SK-N-SH (cell line): Measurements from ENCODE around the gene GPR158. TPM values are rescaled to one million over a fixed set of nuclear protein-coding genes. Genes with fewer than 3 reads are reported as not detected.

ENCODE experiments used
- CTCF ChIA-PET: fragments of 300-600, 350-600 bp; formaldehyde crosslinking; extraction: SDS; loops from one replicate; lab custom pipeline; 2021; lab: Yijun Ruan, JAX
- POLR2A ChIA-PET: fragments of 350-600 bp; sonication (Branson Sonifier 250); formaldehyde crosslinking; extraction: SDS; loops from one replicate; lab custom pipeline; 2020; ENCODE audit warnings: antibody characterized with exemption, inconsistent platforms; lab: Yijun Ruan, JAX
- DNase-seq: peaks from one replicate; pipeline ENCODE4 v3.0.0; 2012
- H2AFZ ChIP-seq: fragments of 200-600 bp; sonication (generic); 2 replicates; pipeline ENCODE4 v1.8.1; 2016; ENCODE audit warnings: antibody characterized with exemption, mild to moderate bottlenecking, low read depth
- H3F3A ChIP-seq: fragments of 200-600 bp; sonication (generic); replicated peaks from 2 replicates; pipeline ENCODE3; 2016; ENCODE audit warnings: antibody characterized with exemption, mild to moderate bottlenecking; ENCODE audit not compliant: insufficient read depth
- H3K27ac ChIP-seq, 2 experiments: fragments of 200-500 bp in 1 of 2; fragments of 200-600 bp in 1 of 2; sonication (Bioruptor generic) in 1 of 2; sonication (generic), shearing (Covaris generic) in 1 of 2; 2 replicates each; pipeline versions ENCODE4 v1.5.1 to v1.6.1; 2014 to 2016; ENCODE audit warnings: low read depth in 2 of 2, inconsistent platforms in 1 of 2, low read length in 1 of 2, mild to moderate bottlenecking in 1 of 2, mixed read lengths in 1 of 2
- H3K27me3 ChIP-seq: fragments of 200-600 bp; sonication (generic), shearing (Covaris generic); 2 replicates; pipeline ENCODE4 v1.6.1; 2016; ENCODE audit warnings: mixed run types; ENCODE audit not compliant: insufficient read depth
- H3K36me3 ChIP-seq, 2 experiments: fragments of 200-500 bp in 1 of 2; fragments of 200-600 bp in 1 of 2; sonication (Bioruptor generic) in 1 of 2; sonication (generic) in 1 of 2; replicated peaks in 1 of 2; 2 replicates each; pipeline versions ENCODE3 to v1.5.1; 2014 to 2016; ENCODE audit warnings: low read length in 1 of 2, mild to moderate bottlenecking in 1 of 2; ENCODE audit not compliant: insufficient read depth in 2 of 2, control insufficient read depth in 1 of 2
- H3K4me1 ChIP-seq, 2 experiments: fragments of 200-500 bp in 1 of 2; fragments of 200-600 bp in 1 of 2; sonication (Bioruptor generic) in 1 of 2; sonication (generic), shearing (Covaris generic) in 1 of 2; 2 replicates each; pipeline versions ENCODE4 v1.5.1 to v1.6.1; 2014 to 2016; ENCODE audit warnings: low read depth in 1 of 2, low read length in 1 of 2, mixed run types in 1 of 2; ENCODE audit not compliant: insufficient read depth in 2 of 2, control insufficient read depth in 1 of 2
- H3K4me2 ChIP-seq: fragments of 200-600 bp; sonication (generic), shearing (Covaris generic); 2 replicates; pipeline ENCODE4 v1.6.1; 2017; ENCODE audit warnings: mixed run types
- H3K4me3 ChIP-seq, 2 experiments: fragments of 200-500 bp in 1 of 2; fragments of 200-600 bp in 1 of 2; sonication (Bioruptor generic) in 1 of 2; sonication (generic), shearing (Covaris generic) in 1 of 2; 2 replicates each; pipeline versions ENCODE4 v1.5.1 to v1.8.1; 2014 to 2016; ENCODE audit warnings: low read depth in 2 of 2, inconsistent platforms in 1 of 2, low read length in 1 of 2, mild to moderate bottlenecking in 1 of 2, mixed read lengths in 1 of 2, moderate library complexity in 1 of 2
- H3K79me2 ChIP-seq: fragments of 200-600 bp; sonication (generic); 2 replicates; pipeline ENCODE4 v1.8.1; 2017; ENCODE audit warnings: mild to moderate bottlenecking; ENCODE audit not compliant: insufficient read depth
- H3K9ac ChIP-seq: fragments of 200-600 bp; sonication (generic); 2 replicates; pipeline ENCODE4 v1.6.1; 2017; ENCODE audit warnings: mixed run types
- H3K9me2 ChIP-seq: fragments of 200-600 bp; sonication (generic); 2 replicates; pipeline ENCODE4 v1.6.1; 2017; ENCODE audit warnings: mixed run types
- H3K9me3 ChIP-seq: fragments of 200-600 bp; sonication (generic); 2 replicates; pipeline ENCODE4 v1.6.1; 2017; ENCODE audit warnings: mixed run types, mild to moderate bottlenecking, moderate library complexity
- H4K20me1 ChIP-seq: fragments of 200-600 bp; sonication (generic); 2 replicates; pipeline ENCODE4 v1.6.1; 2017; ENCODE audit warnings: mild to moderate bottlenecking, mixed run types; ENCODE audit not compliant: insufficient read depth
- ELF1 ChIP-seq: IDR thresholded peaks from 2 replicates; pipeline ENCODE4 v1.4.0; 2012
- EP300 ChIP-seq, 2 experiments: IDR thresholded peaks; 2 replicates each; pipeline versions ENCODE4 v1.4.0 to v1.6.1; 2012; ENCODE audit warnings: borderline replicate concordance in 1 of 2, low read depth in 1 of 2, low read length in 1 of 2
- EZH2phosphoT487 ChIP-seq: fragments of 200-600 bp; sonication (generic); IDR thresholded peaks from 2 replicates; pipeline ENCODE4 v1.6.1; 2017; ENCODE audit warnings: low read depth, mixed run types, mild to moderate bottlenecking, antibody characterized with exemption, moderate library complexity, borderline replicate concordance
- FOXJ3 ChIP-seq: sonication (generic); formaldehyde crosslinking; IDR thresholded peaks from 2 replicates; pipeline ENCODE4 v1.5.1; 2020; ENCODE audit warnings: mild to moderate bottlenecking, missing genetic modification reagents
- FOXM1 ChIP-seq: IDR thresholded peaks from 2 replicates; pipeline ENCODE4 v1.4.0; 2012; ENCODE audit warnings: low read depth, mild to moderate bottlenecking
- GABPA ChIP-seq: IDR thresholded peaks from 2 replicates; pipeline ENCODE4 v1.4.0; 2012; ENCODE audit warnings: low read depth, mild to moderate bottlenecking
- GATA2 ChIP-seq: sonication (generic); formaldehyde crosslinking; IDR thresholded peaks from 2 replicates; pipeline ENCODE4 v1.5.0; 2020; ENCODE audit warnings: mild to moderate bottlenecking, missing genetic modification reagents
- MEF2A ChIP-seq: IDR thresholded peaks from 2 replicates; pipeline ENCODE4 v1.4.0; 2012; ENCODE audit warnings: low read depth, borderline replicate concordance
- MXI1 ChIP-seq: IDR thresholded peaks from 2 replicates; pipeline ENCODE4 v1.6.1; 2012; ENCODE audit warnings: mild to moderate bottlenecking, low read depth, low read length, improper control_type of control experiment
- NRF1 ChIP-seq: IDR thresholded peaks from 2 replicates; pipeline ENCODE4 v1.6.1; 2012; ENCODE audit warnings: low read depth, mild to moderate bottlenecking, low read length
- POLR2AphosphoS5 ChIP-seq: IDR thresholded peaks from 2 replicates; pipeline ENCODE4 v1.6.1; 2012; ENCODE audit warnings: low read depth, low read length
- RAD21 ChIP-seq: IDR thresholded peaks from 2 replicates; pipeline ENCODE4 v1.6.1; 2012; ENCODE audit warnings: mild to moderate bottlenecking, low read length
- RFX5 ChIP-seq: IDR thresholded peaks from 2 replicates; pipeline ENCODE4 v1.6.1; 2012; ENCODE audit warnings: mild to moderate bottlenecking, improper control_type of control experiment, low read length
- RXRA ChIP-seq: IDR thresholded peaks from 2 replicates; pipeline ENCODE4 v1.4.0; 2012; ENCODE audit warnings: low read depth, mild to moderate bottlenecking, borderline replicate concordance
- SMC3 ChIP-seq: IDR thresholded peaks from 2 replicates; pipeline ENCODE4 v1.6.1; 2012; ENCODE audit warnings: low read depth, low read length, improper control_type of control experiment
- TAF1 ChIP-seq: IDR thresholded peaks from 2 replicates; pipeline ENCODE4 v1.6.1; 2012; ENCODE audit warnings: low read depth, mild to moderate bottlenecking, low read length, moderate library complexity, borderline replicate concordance
- TCF12 ChIP-seq: IDR thresholded peaks from 2 replicates; pipeline ENCODE4 v1.4.0; 2012
- TEAD4 ChIP-seq: IDR thresholded peaks from 2 replicates; pipeline ENCODE4 v1.4.0; 2012; ENCODE audit warnings: mild to moderate bottlenecking, borderline replicate concordance; ENCODE audit not compliant: insufficient read depth
- WGBS: methylation state at CpG from one replicate; pipeline ENCODE4 v1.1.6; 2017; ENCODE audit warnings: low lambda C conversion rate; 5-methylcytosine and 5-hydroxymethylcytosine counted together
- polyA plus RNA-seq, 3 experiments: library from polyadenylated mRNA; depleted of rRNA; stranded (reverse); fragments of >200 nt; gene quantifications; 2 replicates each; pipeline ENCODE4 v1.2.3, GENCODE V29; 2012
- TF ChIP-seq, protein P1 (sequence below): IDR thresholded peaks from 2 replicates; pipeline ENCODE4 v1.4.0; 2012; ENCODE audit warnings: low read depth
- TF ChIP-seq, protein P2 (sequence below): fragments of 150-350 bp; IDR thresholded peaks from 2 replicates; pipeline ENCODE4 v1.6.1; 2016; ENCODE audit warnings: mild to moderate bottlenecking, low read depth, low read length

GPR158 gene
- polyA plus RNA-seq, 1 of the 3 experiments (the other 2 are of a cell fraction) = not detected

DNA sequence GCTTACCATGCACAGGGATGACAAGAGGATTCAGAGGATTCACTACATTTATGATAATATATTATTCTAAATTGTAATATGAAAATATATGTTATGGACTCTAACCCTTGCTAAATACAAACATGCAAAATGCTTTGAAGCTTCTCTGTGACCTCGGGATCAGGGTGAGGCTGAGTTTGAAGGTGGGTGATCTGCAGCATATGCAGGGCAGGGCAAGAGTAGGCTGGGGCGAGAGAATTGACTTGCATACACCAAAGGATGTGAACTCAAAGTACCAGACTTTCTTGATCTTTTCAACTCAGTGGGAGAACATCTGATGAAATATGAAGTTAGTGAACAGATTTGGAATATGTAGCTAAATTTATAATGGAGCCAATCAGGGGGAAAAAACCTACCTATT, 57.0 kb downstream of the GPR158 start:
- no peaks in the 10 kb centered on the region for H4K20me1 ChIP-seq
- CTCF ChIA-PET = interaction anchor here (1.4 kb wide), 1 partner anchor 118 kb away, joined by 6 read pairs; no protein-coding TSS in a partner anchor

DNA sequence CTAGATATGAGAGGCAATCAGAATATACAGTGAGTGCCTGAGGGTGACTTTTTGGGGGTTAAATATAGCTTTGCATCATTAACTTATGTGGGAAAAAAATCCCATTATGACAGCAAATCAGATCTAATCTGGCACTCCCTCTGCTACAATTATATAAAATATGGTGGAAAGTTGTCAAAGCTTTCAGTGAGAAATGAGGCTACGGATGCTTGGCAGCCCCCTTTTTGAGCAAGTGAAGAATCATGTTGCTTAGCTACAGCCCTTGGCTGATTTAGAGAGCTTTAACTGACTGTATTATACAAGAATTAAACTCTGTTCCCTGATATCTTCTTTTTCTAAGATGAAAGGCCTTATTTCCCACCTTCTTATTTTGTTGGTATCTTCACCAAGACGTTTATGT, 57.4 kb downstream of the GPR158 start:
- Histone ChIP-seq H3K9me2 (no peaks in the 10 kb centered on the region), H3K27me3 (no peaks in the 10 kb centered on the region), H3K79me2 (no peaks in the 10 kb centered on the region), H2AFZ (no peak overlapping the region), H3K9ac (no peak overlapping the region), H3F3A (no peaks in the 10 kb centered on the region), H3K27ac (no peak overlapping the region), H3K4me1 (no peaks in the 10 kb centered on the region), H3K4me2 (no peak overlapping the region), H3K36me3 (no peaks in the 10 kb centered on the region), H3K9me3 (no peaks in the 10 kb centered on the region), H3K4me3 (no peak overlapping the region)
- ChIA-PET CTCF (interaction anchor here (1.4 kb wide), 1 partner anchor 118 kb away, joined by 6 read pairs; no protein-coding TSS in a partner anchor), POLR2A (no interaction called here)
- no peak for DNase-seq
- TF ChIP-seq RXRA = no peak
- TF ChIP-seq TAF1 = no peak
- TF ChIP-seq, protein P1, sequence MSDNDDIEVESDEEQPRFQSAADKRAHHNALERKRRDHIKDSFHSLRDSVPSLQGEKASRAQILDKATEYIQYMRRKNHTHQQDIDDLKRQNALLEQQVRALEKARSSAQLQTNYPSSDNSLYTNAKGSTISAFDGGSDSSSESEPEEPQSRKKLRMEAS = no peak
- no peak for TF ChIP-seq NRF1
- no peak for TF ChIP-seq EZH2phosphoT487
- no peak for TF ChIP-seq RAD21
- TF ChIP-seq, protein P2, sequence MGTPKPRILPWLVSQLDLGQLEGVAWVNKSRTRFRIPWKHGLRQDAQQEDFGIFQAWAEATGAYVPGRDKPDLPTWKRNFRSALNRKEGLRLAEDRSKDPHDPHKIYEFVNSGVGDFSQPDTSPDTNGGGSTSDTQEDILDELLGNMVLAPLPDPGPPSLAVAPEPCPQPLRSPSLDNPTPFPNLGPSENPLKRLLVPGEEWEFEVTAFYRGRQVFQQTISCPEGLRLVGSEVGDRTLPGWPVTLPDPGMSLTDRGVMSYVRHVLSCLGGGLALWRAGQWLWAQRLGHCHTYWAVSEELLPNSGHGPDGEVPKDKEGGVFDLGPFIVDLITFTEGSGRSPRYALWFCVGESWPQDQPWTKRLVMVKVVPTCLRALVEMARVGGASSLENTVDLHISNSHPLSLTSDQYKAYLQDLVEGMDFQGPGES = no peak
- TF ChIP-seq GATA2 (CRISPR knock-in tag) = no peak
- TF ChIP-seq RFX5 = no peak
- no peak for TF ChIP-seq TCF12
- TF ChIP-seq MEF2A = no peak
- TF ChIP-seq EP300 (IDR thresholded peaks at IDR 0.05; ENCODE audit: borderline replicate concordance in 1 of 2, low read depth in 1 of 2, low read length in 1 of 2) = no peak
- TF ChIP-seq POLR2AphosphoS5 = no peak
- no peak for TF ChIP-seq TEAD4
- no peak for TF ChIP-seq MXI1
- TF ChIP-seq FOXM1 = no peak
- no peak for TF ChIP-seq ELF1
- TF ChIP-seq, all 33 proteins: peak for 0
- H4K20me1 ChIP-seq = no peaks in the 10 kb centered on the region
- WGBS = 20% methylated on average over 2 of the region's 2 CpGs

More for the DNA sequence above, 57.0 kb downstream of the GPR158 start:
- Histone ChIP-seq H3K9me2 (no peaks in the 10 kb centered on the region), H3K4me3 (no peak overlapping the region), H3K27me3 (no peaks in the 10 kb centered on the region), H3K27ac (no peak overlapping the region), H3F3A (no peaks in the 10 kb centered on the region), H3K9ac (no peak overlapping the region), H3K4me2 (no peak overlapping the region), H3K9me3 (no peaks in the 10 kb centered on the region), H2AFZ (no peak overlapping the region), H3K4me1 (no peaks in the 10 kb centered on the region), H3K79me2 (no peaks in the 10 kb centered on the region), H3K36me3 (no peaks in the 10 kb centered on the region)
- POLR2A ChIA-PET = no interaction called here
- WGBS = 11% methylated on average over 2 of the region's 2 CpGs
- no peak for TF ChIP-seq FOXJ3 (CRISPR knock-in tag)
- no peak for TF ChIP-seq SMC3
- TF ChIP-seq GABPA = no peak
- DNase-seq = no peak
